ENCODE results near the gene ADIPOQ.
"Not testable (repeated sequence)": the region's sequence is repeated elsewhere in the genome, so short reads cannot be mapped to it uniquely, and the experiment has no call there.

The ADIPOQ gene

GRCh38 chr3:186896875-186897274, 54.4 kb downstream of the ADIPOQ start:
- H3K56ac ChIP-seq (ENCODE audit: low read length) = peak overlapping the region; percentile 22
- H3K9ac ChIP-seq (ENCODE audit: low read length) = no peak overlapping the region
- no peak overlapping the region for H4K8ac ChIP-seq (ENCODE audit: low read depth, low read length)
- H3K4me1 ChIP-seq (ENCODE audit: control insufficient read depth, low read depth, low read length) = peaks cover 3% of the 10 kb centered on the region
- H2BK120ac ChIP-seq (ENCODE audit: low read depth, low read length) = no peak overlapping the region
- no peak overlapping the region for H3K4ac ChIP-seq (ENCODE audit: low read depth, low read length)
- H3K36me3 ChIP-seq (ENCODE audit: control insufficient read depth, insufficient read depth, low read length) = no peaks in the 10 kb centered on the region
- H3K4me3 ChIP-seq (ENCODE audit: low read length) = no peak overlapping the region
- H3K27ac ChIP-seq (ENCODE audit: low read depth, low read length) = no peak overlapping the region
- no peaks in the 10 kb centered on the region for H3K79me1 ChIP-seq (ENCODE audit: low read length)
- H2BK15ac ChIP-seq (replicated peaks; ENCODE audit: low read depth) = no peak overlapping the region
- H2AK5ac ChIP-seq (ENCODE audit: low read length) = no peak overlapping the region
- H2BK5ac ChIP-seq (ENCODE audit: low read length) = no peak overlapping the region
- no peak overlapping the region for H3K23ac ChIP-seq (ENCODE audit: low read length)
- no peak overlapping the region for H4K5ac ChIP-seq (ENCODE audit: low read length)
- no peaks in the 10 kb centered on the region for H3K27me3 ChIP-seq (ENCODE audit: insufficient read depth, low read length, poor library complexity)
- H3K18ac ChIP-seq (ENCODE audit: low read length) = no peak overlapping the region
- H3K4me2 ChIP-seq (ENCODE audit: low read length) = no peak overlapping the region
- WGBS (ENCODE audit: extremely low coverage, insufficient coverage, low lambda C conversion rate) = no CpG with 5 or more reads among the region's 4 CpGs
- H3K79me2 ChIP-seq (ENCODE audit: control insufficient read depth, insufficient read depth, low read length) = no peaks in the 10 kb centered on the region
- peak; percentile 16 for DNase-seq

- no peak overlapping the region for H2BK5ac ChIP-seq (ENCODE audit: low read length)
- H3K4me1 ChIP-seq (ENCODE audit: control insufficient read depth, low read depth, low read length) = peaks cover 3% of the 10 kb centered on the region
- H3K4ac ChIP-seq (ENCODE audit: low read depth, low read length) = no peak overlapping the region
- no peak overlapping the region for H4K8ac ChIP-seq (ENCODE audit: low read depth, low read length)
- H4K5ac ChIP-seq (ENCODE audit: low read length) = no peak overlapping the region
- no peak overlapping the region for H3K27ac ChIP-seq (ENCODE audit: low read depth, low read length)
- H3K23ac ChIP-seq (ENCODE audit: low read length) = no peak overlapping the region
- no peaks in the 10 kb centered on the region for H3K79me1 ChIP-seq (ENCODE audit: low read length)
- WGBS (ENCODE audit: extremely low coverage, insufficient coverage, low lambda C conversion rate) = no CpG with 5 or more reads among the region's 1 CpG
- no peak overlapping the region for H2AK5ac ChIP-seq (ENCODE audit: low read length)
- DNase-seq = peak; percentile 77
- H3K27me3 ChIP-seq (ENCODE audit: insufficient read depth, low read length, poor library complexity) = no peaks in the 10 kb centered on the region
- H3K36me3 ChIP-seq (ENCODE audit: control insufficient read depth, insufficient read depth, low read length) = no peaks in the 10 kb centered on the region
- no peak overlapping the region for H3K9ac ChIP-seq (ENCODE audit: low read length)
- no peak overlapping the region for H3K18ac ChIP-seq (ENCODE audit: low read length)
- H3K4me2 ChIP-seq (ENCODE audit: low read length) = no peak overlapping the region
- H3K56ac ChIP-seq (ENCODE audit: low read length) = no peak overlapping the region
- H2BK15ac ChIP-seq (replicated peaks; ENCODE audit: low read depth) = no peak overlapping the region
- no peak overlapping the region for H3K4me3 ChIP-seq (ENCODE audit: low read length)
- H2BK120ac ChIP-seq (ENCODE audit: low read depth, low read length) = peak overlapping the region; percentile 73
- no peaks in the 10 kb centered on the region for H3K79me2 ChIP-seq (ENCODE audit: control insufficient read depth, insufficient read depth, low read length)
Observed at GRCh38 chr3:186901135-186901734, 58.7 kb downstream of the ADIPOQ start.

- Histone ChIP-seq H3K4me3 (ENCODE audit: low read length) (no peak overlapping the region), H3K4ac (ENCODE audit: low read depth, low read length) (no peak overlapping the region), H3K27ac (ENCODE audit: low read depth, low read length) (no peak overlapping the region), H4K5ac (ENCODE audit: low read length) (no peak overlapping the region), H2BK5ac (ENCODE audit: low read length) (no peak overlapping the region), H2BK15ac (replicated peaks; ENCODE audit: low read depth) (no peak overlapping the region), H3K27me3 (ENCODE audit: insufficient read depth, low read length, poor library complexity) (no peaks in the 10 kb centered on the region), H3K36me3 (ENCODE audit: control insufficient read depth, insufficient read depth, low read length) (no peaks in the 10 kb centered on the region), H3K23ac (ENCODE audit: low read length) (no peak overlapping the region), H2BK120ac (ENCODE audit: low read depth, low read length) (no peak overlapping the region), H3K79me1 (ENCODE audit: low read length) (no peaks in the 10 kb centered on the region), H2AK5ac (ENCODE audit: low read length) (no peak overlapping the region), H3K56ac (ENCODE audit: low read length) (no peak overlapping the region), H3K4me1 (ENCODE audit: control insufficient read depth, low read depth, low read length) (peaks cover 3% of the 10 kb centered on the region), H3K4me2 (ENCODE audit: low read length) (no peak overlapping the region), H3K9ac (ENCODE audit: low read length) (no peak overlapping the region), H3K79me2 (ENCODE audit: control insufficient read depth, insufficient read depth, low read length) (no peaks in the 10 kb centered on the region), H4K8ac (ENCODE audit: low read depth, low read length) (no peak overlapping the region), H3K18ac (ENCODE audit: low read length) (no peak overlapping the region)
- DNase-seq = peak; percentile 79
- WGBS (ENCODE audit: extremely low coverage, insufficient coverage, low lambda C conversion rate) = no CpG with 5 or more reads among the region's 3 CpGs
Observed at GRCh38 chr3:186902154-186902553, 59.6 kb downstream of the ADIPOQ start.

GRCh38 chr3:186902713-186903112, 60.2 kb downstream of the ADIPOQ start:
- no peak overlapping the region for H3K27ac ChIP-seq (ENCODE audit: low read depth, low read length)
- H3K9ac ChIP-seq (ENCODE audit: low read length) = no peak overlapping the region
- no peak for DNase-seq
- no peak overlapping the region for H3K56ac ChIP-seq (ENCODE audit: low read length)
- H3K4me3 ChIP-seq (ENCODE audit: low read length) = no peak overlapping the region
- H3K4me2 ChIP-seq (ENCODE audit: low read length) = no peak overlapping the region
- H2AK5ac ChIP-seq (ENCODE audit: low read length) = no peak overlapping the region
- WGBS (ENCODE audit: extremely low coverage, insufficient coverage, low lambda C conversion rate) = no CpG with 5 or more reads among the region's 2 CpGs
- H3K4me1 ChIP-seq (ENCODE audit: control insufficient read depth, low read depth, low read length) = peaks cover 3% of the 10 kb centered on the region
- no peak overlapping the region for H2BK15ac ChIP-seq (replicated peaks; ENCODE audit: low read depth)
- no peak overlapping the region for H2BK5ac ChIP-seq (ENCODE audit: low read length)
- H3K23ac ChIP-seq (ENCODE audit: low read length) = no peak overlapping the region
- no peaks in the 10 kb centered on the region for H3K79me2 ChIP-seq (ENCODE audit: control insufficient read depth, insufficient read depth, low read length)
- no peak overlapping the region for H4K5ac ChIP-seq (ENCODE audit: low read length)
- H4K8ac ChIP-seq (ENCODE audit: low read depth, low read length) = no peak overlapping the region
- H3K18ac ChIP-seq (ENCODE audit: low read length) = peak overlapping the region; percentile 20
- H3K79me1 ChIP-seq (ENCODE audit: low read length) = no peaks in the 10 kb centered on the region
- H3K4ac ChIP-seq (ENCODE audit: low read depth, low read length) = no peak overlapping the region
- no peak overlapping the region for H2BK120ac ChIP-seq (ENCODE audit: low read depth, low read length)
- H3K27me3 ChIP-seq (ENCODE audit: insufficient read depth, low read length, poor library complexity) = no peaks in the 10 kb centered on the region
- no peaks in the 10 kb centered on the region for H3K36me3 ChIP-seq (ENCODE audit: control insufficient read depth, insufficient read depth, low read length)

GRCh38 chr3:186903676-186904075, 61.2 kb downstream of the ADIPOQ start:
- H3K79me1 ChIP-seq (ENCODE audit: low read length); H3K27me3 ChIP-seq (ENCODE audit: insufficient read depth, low read length, poor library complexity); H2AK5ac ChIP-seq (ENCODE audit: low read length); H3K23ac ChIP-seq (ENCODE audit: low read length); H3K79me2 ChIP-seq (ENCODE audit: control insufficient read depth, insufficient read depth, low read length); H3K4me3 ChIP-seq (ENCODE audit: low read length); H2BK5ac ChIP-seq (ENCODE audit: low read length); H3K9ac ChIP-seq (ENCODE audit: low read length); H4K5ac ChIP-seq (ENCODE audit: low read length); H3K4ac ChIP-seq (ENCODE audit: low read depth, low read length); H3K4me1 ChIP-seq (ENCODE audit: control insufficient read depth, low read depth, low read length); H3K4me2 ChIP-seq (ENCODE audit: low read length); H3K36me3 ChIP-seq (ENCODE audit: control insufficient read depth, insufficient read depth, low read length); H4K8ac ChIP-seq (ENCODE audit: low read depth, low read length); DNase-seq; H3K56ac ChIP-seq (ENCODE audit: low read length); H2BK120ac ChIP-seq (ENCODE audit: low read depth, low read length); H2BK15ac ChIP-seq (replicated peaks; ENCODE audit: low read depth); H3K27ac ChIP-seq (ENCODE audit: low read depth, low read length); H3K18ac ChIP-seq (ENCODE audit: low read length): not testable (repeated sequence)
- no CpG with 5 or more reads among the region's 2 CpGs for WGBS (ENCODE audit: extremely low coverage, insufficient coverage, low lambda C conversion rate)

GRCh38 chr3:186907075-186907474, 64.6 kb downstream of the ADIPOQ start:
- not testable (repeated sequence) for H3K27me3 ChIP-seq (ENCODE audit: insufficient read depth, low read length, poor library complexity); H3K9ac ChIP-seq (ENCODE audit: low read length); H2AK5ac ChIP-seq (ENCODE audit: low read length); H3K23ac ChIP-seq (ENCODE audit: low read length); H2BK5ac ChIP-seq (ENCODE audit: low read length); H3K4me2 ChIP-seq (ENCODE audit: low read length); H3K4ac ChIP-seq (ENCODE audit: low read depth, low read length); H3K36me3 ChIP-seq (ENCODE audit: control insufficient read depth, insufficient read depth, low read length); H3K4me3 ChIP-seq (ENCODE audit: low read length); H2BK120ac ChIP-seq (ENCODE audit: low read depth, low read length); H4K5ac ChIP-seq (ENCODE audit: low read length); H3K4me1 ChIP-seq (ENCODE audit: control insufficient read depth, low read depth, low read length); DNase-seq; H3K79me2 ChIP-seq (ENCODE audit: control insufficient read depth, insufficient read depth, low read length); H2BK15ac ChIP-seq (replicated peaks; ENCODE audit: low read depth); H3K27ac ChIP-seq (ENCODE audit: low read depth, low read length); H3K56ac ChIP-seq (ENCODE audit: low read length); H3K18ac ChIP-seq (ENCODE audit: low read length); H4K8ac ChIP-seq (ENCODE audit: low read depth, low read length); H3K79me1 ChIP-seq (ENCODE audit: low read length)
- WGBS (ENCODE audit: extremely low coverage, insufficient coverage, low lambda C conversion rate) = no CpG with 5 or more reads among the region's 3 CpGs

Data from mesendoderm (in vitro differentiated cells).